OCI-LY3 (cell line): ENCODE results near the gene GHRHR.

Experiments used
- H2AFZ ChIP-seq: fragments of 200-600, 300-600 bp; shearing (Covaris generic); 2 replicates; pipeline ENCODE4 v1.6.0; 2014; ENCODE audit warnings: antibody characterized with exemption, low read depth, low read length
- H3K27ac ChIP-seq: fragments of 200-600, 300-600 bp; sonication (generic); 2 replicates; pipeline ENCODE4 v1.5.1; 2014; ENCODE audit warnings: mild to moderate bottlenecking, low read length, moderate library complexity, mixed read lengths
- H3K27me3 ChIP-seq: fragments of 200-600, 300-600 bp; sonication (generic); 2 replicates; pipeline ENCODE4 v1.6.1; 2014; ENCODE audit warnings: low read depth, low read length, mixed read lengths
- H3K36me3 ChIP-seq: fragments of 200-600, 300-600 bp; sonication (generic); replicated peaks from 2 replicates; pipeline ENCODE3; 2014; ENCODE audit warnings: low read depth, low read length, mixed read lengths
- H3K4me1 ChIP-seq: fragments of 300-600, 200-600 bp; sonication (generic); 2 replicates; pipeline ENCODE4 v1.6.1; 2014; ENCODE audit warnings: low read length, mixed read lengths
- H3K4me2 ChIP-seq: fragments of 200-600, 300-600 bp; sonication (generic); 2 replicates; pipeline ENCODE4 v1.6.1; 2014; ENCODE audit warnings: low read length, mixed read lengths
- H3K4me3 ChIP-seq: fragments of 300-600, 200-600 bp; sonication (generic); 2 replicates; pipeline ENCODE4 v1.5.1; 2014; ENCODE audit warnings: antibody characterized with exemption, mild to moderate bottlenecking, low read length, moderate library complexity
- H3K79me2 ChIP-seq: fragments of 300-600, 200-600 bp; shearing (Covaris generic); 2 replicates; pipeline ENCODE4 v1.6.1; 2014; ENCODE audit warnings: mild to moderate bottlenecking, low read length, mixed read lengths
- H3K9ac ChIP-seq: fragments of 300-600, 200-600 bp; shearing (Covaris generic); 2 replicates; pipeline ENCODE4 v1.6.0; 2014; ENCODE audit warnings: mild to moderate bottlenecking, low read length, moderate library complexity
- H3K9me3 ChIP-seq: fragments of 200-600, 300-600 bp; shearing (Covaris generic); 2 replicates; pipeline ENCODE4 v1.6.1; 2014; ENCODE audit warnings: low read length, mixed read lengths; ENCODE audit not compliant: insufficient read depth
- H4K20me1 ChIP-seq: fragments of 200-600, 300-600 bp; sonication (generic); 2 replicates; pipeline ENCODE4 v1.6.1; 2016; ENCODE audit warnings: low read length, mixed read lengths; ENCODE audit not compliant: insufficient read depth
- EZH2phosphoT487 ChIP-seq: fragments of 200-600 bp; shearing (Covaris generic); IDR thresholded peaks from 2 replicates; pipeline ENCODE4 v1.6.1; 2018; ENCODE audit warnings: antibody characterized with exemption, mixed run types, low read depth
- TF ChIP-seq, protein P1 (sequence below): fragments of 200-600, 300-600 bp; sonication (generic); IDR thresholded peaks from 2 replicates; pipeline ENCODE4 v1.5.1; 2014; ENCODE audit warnings: antibody characterized with exemption, low read length, low read depth

The GHRHR gene

DNA sequence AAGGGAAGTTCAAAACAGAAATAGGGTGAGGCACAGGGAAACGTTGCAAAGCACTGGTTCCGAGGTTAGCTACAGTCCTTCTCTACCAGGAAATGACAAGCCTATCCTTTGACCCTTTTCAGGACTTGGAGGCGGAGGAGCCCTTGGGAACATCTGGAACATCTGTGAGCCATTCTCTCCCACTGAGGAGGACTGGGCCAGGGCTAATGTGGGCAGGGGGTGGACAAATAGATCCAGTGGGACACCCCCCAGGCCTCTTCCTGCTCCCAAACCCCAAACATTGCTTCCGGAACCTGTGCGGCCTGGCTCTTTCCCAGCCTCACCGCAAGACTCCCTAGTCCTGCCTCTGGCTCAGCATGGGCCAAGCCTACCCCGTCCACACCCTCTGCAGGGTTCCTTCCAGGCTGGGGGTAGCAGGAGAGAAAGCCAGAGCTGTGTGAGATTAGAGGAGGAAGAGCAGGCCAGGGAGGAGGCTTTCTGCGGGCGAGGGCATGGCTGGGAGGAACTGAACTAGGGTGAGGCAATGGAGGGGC is 36.5 kb downstream of the GHRHR start:
- Histone ChIP-seq H3K4me2 (no peak overlapping the region), H3K36me3 (no peaks in the 10 kb centered on the region), H4K20me1 (no peaks in the 10 kb centered on the region), H3K27me3 (no peaks in the 10 kb centered on the region), H2AFZ (no peak overlapping the region), H3K79me2 (no peaks in the 10 kb centered on the region), H3K4me1 (peaks cover 7% of the 10 kb centered on the region), H3K27ac (no peak overlapping the region), H3K9me3 (no peaks in the 10 kb centered on the region), H3K9ac (no peak overlapping the region), H3K4me3 (no peak overlapping the region)
- TF ChIP-seq EZH2phosphoT487: no peak
- TF ChIP-seq, protein P1, sequence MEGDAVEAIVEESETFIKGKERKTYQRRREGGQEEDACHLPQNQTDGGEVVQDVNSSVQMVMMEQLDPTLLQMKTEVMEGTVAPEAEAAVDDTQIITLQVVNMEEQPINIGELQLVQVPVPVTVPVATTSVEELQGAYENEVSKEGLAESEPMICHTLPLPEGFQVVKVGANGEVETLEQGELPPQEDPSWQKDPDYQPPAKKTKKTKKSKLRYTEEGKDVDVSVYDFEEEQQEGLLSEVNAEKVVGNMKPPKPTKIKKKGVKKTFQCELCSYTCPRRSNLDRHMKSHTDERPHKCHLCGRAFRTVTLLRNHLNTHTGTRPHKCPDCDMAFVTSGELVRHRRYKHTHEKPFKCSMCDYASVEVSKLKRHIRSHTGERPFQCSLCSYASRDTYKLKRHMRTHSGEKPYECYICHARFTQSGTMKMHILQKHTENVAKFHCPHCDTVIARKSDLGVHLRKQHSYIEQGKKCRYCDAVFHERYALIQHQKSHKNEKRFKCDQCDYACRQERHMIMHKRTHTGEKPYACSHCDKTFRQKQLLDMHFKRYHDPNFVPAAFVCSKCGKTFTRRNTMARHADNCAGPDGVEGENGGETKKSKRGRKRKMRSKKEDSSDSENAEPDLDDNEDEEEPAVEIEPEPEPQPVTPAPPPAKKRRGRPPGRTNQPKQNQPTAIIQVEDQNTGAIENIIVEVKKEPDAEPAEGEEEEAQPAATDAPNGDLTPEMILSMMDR: no peak

DNA sequence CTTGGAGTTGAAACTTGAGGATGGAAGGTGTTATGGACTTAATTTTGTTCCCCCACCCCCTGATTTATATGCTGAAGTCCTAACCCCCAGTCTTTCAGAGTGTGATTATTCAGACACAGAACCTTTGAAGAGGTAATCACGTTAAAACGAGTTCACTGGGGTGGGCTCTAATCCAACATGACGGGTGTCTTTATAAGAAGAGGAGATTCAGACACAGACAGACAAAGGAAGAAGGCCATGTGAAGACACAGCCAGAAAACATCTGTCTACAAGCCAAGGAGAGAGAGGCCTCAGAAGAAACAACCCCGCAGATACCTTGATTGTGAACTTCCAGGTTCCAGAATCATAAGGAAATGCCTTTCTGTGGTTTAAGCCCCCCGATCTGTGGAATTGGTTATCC is 37.0 kb downstream of the GHRHR start:
- no peak for TF ChIP-seq EZH2phosphoT487
- TF ChIP-seq, protein P1: no peak

DNA sequence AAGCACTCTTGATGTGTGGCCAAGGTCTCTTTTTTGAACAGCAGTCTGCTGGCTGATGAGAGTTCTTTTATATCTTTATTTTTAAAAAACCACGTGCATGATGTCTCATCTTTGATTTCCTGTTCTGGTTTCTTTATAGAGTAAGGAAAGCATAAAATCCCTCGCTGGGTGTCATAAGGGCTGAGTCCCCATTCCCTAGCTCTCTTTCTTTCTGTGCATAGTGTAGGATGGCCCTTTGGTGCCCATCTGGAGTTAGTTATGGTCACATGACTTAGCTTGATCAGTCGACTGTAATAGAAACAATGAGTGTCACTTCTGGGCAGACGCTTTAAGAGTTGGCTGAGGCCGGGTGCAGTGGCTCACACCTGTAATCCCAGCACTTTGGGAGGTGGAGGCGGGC is 38.5 kb downstream of the GHRHR start:
- Histone ChIP-seq H3K4me3 (no peak overlapping the region), H3K36me3 (no peaks in the 10 kb centered on the region), H3K9ac (no peak overlapping the region), H2AFZ (no peak overlapping the region), H3K4me1 (no peaks in the 10 kb centered on the region), H4K20me1 (no peaks in the 10 kb centered on the region), H3K4me2 (no peak overlapping the region), H3K27me3 (no peaks in the 10 kb centered on the region), H3K9me3 (no peaks in the 10 kb centered on the region), H3K27ac (no peak overlapping the region), H3K79me2 (no peaks in the 10 kb centered on the region)
- no peak for TF ChIP-seq EZH2phosphoT487
- TF ChIP-seq, protein P1: no peak

More for the DNA sequence above, 37.0 kb downstream of the GHRHR start:
- Histone ChIP-seq H3K9ac (no peak overlapping the region), H3K79me2 (no peaks in the 10 kb centered on the region), H3K36me3 (no peaks in the 10 kb centered on the region), H2AFZ (no peak overlapping the region), H4K20me1 (no peaks in the 10 kb centered on the region), H3K4me3 (no peak overlapping the region), H3K27me3 (no peaks in the 10 kb centered on the region), H3K4me2 (no peak overlapping the region), H3K9me3 (no peaks in the 10 kb centered on the region), H3K4me1 (peaks cover 1% of the 10 kb centered on the region), H3K27ac (no peak overlapping the region)

DNA sequence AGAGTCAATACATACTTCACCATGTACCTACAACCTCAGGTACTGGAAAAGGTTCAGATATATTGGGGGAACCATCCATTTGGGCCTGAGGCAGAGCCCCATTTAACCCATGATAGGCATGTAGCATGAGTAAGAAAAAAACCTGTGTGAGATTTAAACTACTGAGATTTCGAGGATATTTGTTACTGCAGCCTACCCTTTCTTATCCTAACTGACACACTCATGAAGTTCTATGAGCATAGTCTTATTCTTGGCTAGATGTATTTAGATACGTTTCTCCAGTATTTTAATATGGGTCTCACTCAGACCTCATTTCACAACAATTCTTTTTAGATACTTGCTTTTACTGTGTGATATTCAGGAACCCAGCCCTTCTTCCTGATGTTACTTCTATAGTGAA is 39.3 kb downstream of the GHRHR start:
- Histone ChIP-seq H2AFZ (no peak overlapping the region), H3K4me3 (no peak overlapping the region), H3K4me2 (no peak overlapping the region), H3K36me3 (no peaks in the 10 kb centered on the region), H3K9me3 (no peaks in the 10 kb centered on the region), H3K79me2 (no peaks in the 10 kb centered on the region), H3K27ac (no peak overlapping the region), H3K9ac (no peak overlapping the region), H4K20me1 (no peaks in the 10 kb centered on the region), H3K27me3 (no peaks in the 10 kb centered on the region), H3K4me1 (no peaks in the 10 kb centered on the region)
- no peak for TF ChIP-seq EZH2phosphoT487
- TF ChIP-seq, protein P1: no peak
